Loucy (cell line): ENCODE measurements around the gene CCDC185.

Experiments used
- CTCF ChIP-seq: fragments of 200-600 bp; sonication (generic); conservative IDR thresholded peaks from 2 replicates; pipeline ENCODE4 v1.5.1; 2014; ENCODE audit warnings: mild to moderate bottlenecking, antibody characterized with exemption, low read length
- EZH2phosphoT487 ChIP-seq: fragments of 200-600 bp; IDR thresholded peaks from 2 replicates; pipeline ENCODE4 v1.6.1; 2018; ENCODE audit warnings: antibody characterized with exemption, mild to moderate bottlenecking, moderate library complexity, borderline replicate concordance

- TF ChIP-seq EZH2phosphoT487 (no peak), CTCF (no peak)
Observed at GRCh38 chr1:223423641-223424233, 30.5 kb downstream of the CCDC185 start.
